Adipose tissue (tissue), 3 donors: ENCODE data around the gene FREM2. TPM values are rescaled to one million over a fixed set of nuclear protein-coding genes. Genes with fewer than 3 reads are reported as not detected.

Experiments used
- H3K27ac ChIP-seq: one replicate; pipeline ENCODE4 v1.5.1; 2013; ENCODE audit warnings: low read depth, low read length
- WGBS, 3 donors: extraction: QIAGEN DNeasy Blood & Tissue Kit; methylation state at CpG; one replicate each; pipeline ENCODE4 v1.1.7; 2013; 5-methylcytosine and 5-hydroxymethylcytosine counted together
- polyA plus RNA-seq, 3 donors: library from polyadenylated mRNA; stranded (reverse); fragments of 200-250 nt; gene quantifications; one replicate each; pipeline ENCODE4 v1.2.3, GENCODE V29; 2013
- donor health status: healthy with polysubstance abuse.
- donor health status: Bipolar disorder and iron deficiency.
- donor health status: healthy.

FREM2 gene
- polyA plus RNA-seq, 3 donors = 0.11 to 1.1 (median 0.21) TPM

- no peak overlapping the region for H3K27ac ChIP-seq
- whole genome bisulfite sequencing, 3 donors = 81 to 89% (median 83%) methylated on average over 2 of the region's 2 CpGs
These were observed 175.6 kb downstream of the FREM2 start for GRCh38 chr13:38862443-38862842.

- WGBS, 3 donors = 88 to 97% (median 94%) methylated on average over 3 of the region's 3 CpGs
- H3K27ac ChIP-seq = no peak overlapping the region
These were observed 176.7 kb downstream of the FREM2 start for GRCh38 chr13:38863536-38863935.

DNA sequence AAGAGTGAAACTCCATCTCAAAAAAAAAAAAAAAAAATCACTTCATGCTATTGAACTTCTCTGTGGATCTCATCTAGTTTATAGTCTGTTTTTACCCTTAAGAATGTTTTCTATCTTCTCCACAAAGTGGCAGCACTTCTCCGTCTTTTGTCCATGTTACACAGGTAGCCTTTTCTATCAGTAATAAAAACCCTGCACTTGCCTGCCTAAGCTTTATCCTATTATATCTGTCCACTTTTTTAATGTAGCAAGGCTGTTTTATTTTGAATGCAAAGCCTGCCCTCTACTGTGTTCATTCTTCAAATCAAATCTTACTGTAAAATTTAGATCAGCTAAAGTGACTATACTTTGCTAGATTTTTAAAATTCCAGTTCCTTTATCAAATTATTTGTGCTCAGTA lies 179.8 kb downstream of the FREM2 start:
- no peak overlapping the region for H3K27ac ChIP-seq
- 54 to 67% (median 57%) methylated on average over 1 of the region's 1 CpG for WGBS, 3 donors

GRCh38 chr13:38868399-38868798 lies 181.5 kb downstream of the FREM2 start:
- WGBS, 3 donors = 28 to 77% (median 75%) methylated on average over 3 of the region's 3 CpGs
- H3K27ac ChIP-seq = no peak overlapping the region

DNA sequence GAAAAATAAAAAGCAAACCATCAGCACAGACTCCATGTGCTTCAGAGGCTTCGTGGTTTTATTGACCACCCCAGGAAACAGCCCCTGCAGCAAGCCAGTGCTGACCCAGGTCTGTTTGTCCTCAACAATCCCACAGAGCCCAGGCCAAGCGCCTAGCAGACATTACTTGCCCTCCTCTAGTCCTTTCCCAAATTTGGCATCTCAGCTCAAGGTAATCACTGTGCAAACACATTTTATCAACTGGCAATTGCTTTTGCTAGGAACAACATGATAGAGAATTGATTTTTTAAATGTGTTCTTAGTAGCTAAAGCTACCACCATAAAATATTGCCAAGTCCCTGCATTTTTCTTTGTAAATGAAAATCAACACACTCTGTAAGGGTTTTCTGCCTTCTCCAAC lies 182.0 kb downstream of the FREM2 start:
- 24 to 70% (median 67%) methylated on average over 2 of the region's 2 CpGs for WGBS, 3 donors
- H3K27ac ChIP-seq = no peak overlapping the region

GRCh38 chr13:38871275-38871674 lies 184.4 kb downstream of the FREM2 start:
- WGBS, 3 donors = 44 to 64% (median 50%) methylated on average over 2 of the region's 2 CpGs
- H3K27ac ChIP-seq = no peak overlapping the region

GRCh38 chr13:38872693-38873092 lies 185.8 kb downstream of the FREM2 start:
- no peak overlapping the region for H3K27ac ChIP-seq
- WGBS, 3 donors = 19 to 44% (median 27%) methylated on average over 7 of the region's 7 CpGs

- H3K27ac ChIP-seq = no peak overlapping the region
- 77 to 88% (median 78%) methylated on average over 1 of the region's 1 CpG for WGBS, 3 donors
These were observed 188.5 kb downstream of the FREM2 start for GRCh38 chr13:38875186-38875875.

GRCh38 chr13:38879278-38879677 lies 192.4 kb downstream of the FREM2 start:
- H3K27ac ChIP-seq = no peak overlapping the region
- 56 to 68% (median 59%) methylated on average over 3 of the region's 3 CpGs for WGBS, 3 donors

DNA sequence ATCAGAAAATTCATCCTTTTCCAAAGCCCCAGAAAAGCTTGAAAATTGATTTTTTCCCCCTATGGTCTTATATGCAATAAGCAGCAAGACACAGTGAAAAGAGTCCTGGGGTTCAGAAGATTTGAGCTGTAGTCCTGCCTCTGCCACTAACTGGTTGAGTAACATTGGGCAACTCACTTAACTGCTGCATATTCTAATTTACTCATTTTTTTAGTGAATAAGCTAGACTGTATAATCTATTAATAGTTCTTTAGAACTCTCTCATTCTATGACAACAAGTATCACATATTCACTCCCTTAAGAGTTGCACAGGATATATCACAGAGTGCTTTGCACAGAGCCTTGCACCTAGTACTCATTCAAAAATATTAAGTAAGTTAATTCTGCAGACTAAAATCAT lies 192.9 kb downstream of the FREM2 start:
- no peak overlapping the region for H3K27ac ChIP-seq

DNA sequence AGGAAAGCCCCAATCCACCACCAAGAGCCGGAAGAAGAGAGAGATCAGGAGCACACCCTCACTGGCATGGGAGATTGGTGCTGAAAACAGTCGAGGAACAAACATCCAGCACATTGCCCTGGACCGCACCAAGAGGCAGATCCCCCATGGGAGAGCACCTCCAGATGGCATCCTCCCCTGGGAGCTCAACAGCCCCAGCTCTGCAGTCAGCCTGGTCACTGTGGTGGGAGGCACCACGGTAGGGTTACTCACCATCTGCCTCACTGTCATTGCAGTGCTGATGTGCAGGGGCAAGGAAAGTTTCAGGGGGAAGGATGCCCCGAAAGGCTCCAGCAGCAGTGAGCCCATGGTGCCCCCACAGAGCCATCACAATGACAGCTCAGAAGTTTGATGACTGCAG lies 193.5 kb downstream of the FREM2 start:
- no peak overlapping the region for H3K27ac ChIP-seq
- 87 to 91% (median 88%) methylated on average over 5 of the region's 5 CpGs for WGBS, 3 donors

DNA sequence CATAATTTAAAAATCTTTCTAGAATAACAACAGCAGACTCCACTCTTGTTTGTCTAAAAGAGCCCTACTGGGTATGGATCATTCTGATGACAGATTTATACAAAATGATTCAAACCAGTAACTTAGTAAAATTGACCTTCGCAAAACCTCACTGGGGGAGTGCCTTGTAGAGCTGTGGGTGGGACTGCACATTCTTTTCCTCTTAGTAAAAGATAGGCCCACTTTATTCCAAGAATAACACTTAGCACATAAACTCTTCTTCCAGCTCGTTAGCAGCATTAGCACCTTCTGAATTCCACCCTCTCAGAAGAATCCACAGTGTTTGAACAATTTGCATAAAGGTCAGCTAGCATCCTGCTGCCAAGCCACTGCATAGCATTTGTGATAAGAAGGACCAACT lies 196.9 kb downstream of the FREM2 start:
- H3K27ac ChIP-seq = no peak overlapping the region
- 39 to 45% (median 45%) methylated on average over 2 of the region's 2 CpGs for WGBS, 3 donors

GRCh38 chr13:38888309-38888708 lies 201.4 kb downstream of the FREM2 start:
- 78 to 88% (median 79%) methylated on average over 4 of the region's 4 CpGs for WGBS, 3 donors
- no peak overlapping the region for H3K27ac ChIP-seq

DNA sequence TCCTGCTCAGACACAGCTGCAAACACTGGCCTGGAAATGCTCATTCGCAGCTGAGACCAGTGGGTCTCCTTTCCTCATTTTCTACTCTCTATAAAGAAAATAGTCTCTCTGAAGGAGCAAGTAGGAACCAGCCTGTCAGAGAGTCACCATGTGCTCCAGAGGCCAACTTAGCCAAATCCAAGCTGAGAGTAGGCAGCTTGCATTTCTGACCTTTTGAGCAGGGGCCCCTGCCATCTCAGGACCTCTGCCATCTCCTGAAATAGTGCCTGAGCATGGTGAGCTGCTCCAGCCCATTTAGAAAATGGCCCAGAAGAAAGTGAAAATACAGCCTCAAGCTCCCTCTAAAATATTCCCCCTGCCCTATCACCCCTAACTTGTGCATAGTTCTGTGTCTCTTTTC lies 208.2 kb downstream of the FREM2 start:
- no peak overlapping the region for H3K27ac ChIP-seq
- 85 to 92% (median 86%) methylated on average over 1 of the region's 1 CpG for WGBS, 3 donors

DNA sequence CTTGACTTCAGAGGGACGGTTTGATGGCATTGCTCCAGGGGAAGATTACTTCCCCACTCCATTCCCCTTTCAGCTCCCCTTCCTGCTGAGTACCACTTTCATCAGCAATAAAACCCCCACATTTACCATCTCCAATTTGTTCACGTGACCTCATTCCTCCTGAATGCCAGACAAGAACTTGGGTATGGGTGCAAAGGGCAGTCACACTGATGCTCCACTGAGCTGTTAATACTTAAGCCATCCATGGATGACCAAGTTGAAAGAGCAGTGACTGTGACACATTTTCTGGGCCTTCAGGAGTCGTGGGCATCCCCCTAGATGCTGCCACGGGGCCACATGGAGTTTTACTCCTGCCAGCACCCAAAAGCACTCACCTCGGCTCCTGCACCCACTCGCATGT lies 210.6 kb downstream of the FREM2 start:
- H3K27ac ChIP-seq = no peak overlapping the region
- 84 to 92% (median 88%) methylated on average over 6 of the region's 6 CpGs for WGBS, 3 donors

GRCh38 chr13:38898481-38898880 lies 211.6 kb downstream of the FREM2 start:
- H3K27ac ChIP-seq = no peak overlapping the region
- WGBS, 3 donors = 53 to 71% (median 58%) methylated on average over 2 of the region's 2 CpGs

DNA sequence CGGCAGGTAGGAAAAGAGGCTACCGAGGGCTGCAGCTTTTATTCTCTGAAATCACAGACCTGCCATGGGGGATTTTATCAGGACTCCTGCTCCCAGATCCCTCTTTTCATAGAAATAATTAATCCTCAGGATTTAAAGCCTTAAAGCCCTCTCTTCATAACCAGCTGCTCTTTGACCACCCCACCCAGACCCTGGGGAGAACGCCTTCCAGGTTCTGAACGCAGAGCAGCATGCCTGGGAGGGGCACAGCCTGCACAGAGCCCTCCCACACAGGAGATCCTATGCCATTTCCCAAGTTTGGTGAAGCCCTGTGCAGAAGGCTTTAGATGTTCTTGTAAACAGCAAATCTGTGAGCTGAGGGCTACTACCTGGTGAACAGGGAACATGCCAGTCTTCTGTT lies 212.7 kb downstream of the FREM2 start:
- no peak overlapping the region for H3K27ac ChIP-seq
- WGBS, 3 donors = 79 to 85% (median 80%) methylated on average over 4 of the region's 4 CpGs

DNA sequence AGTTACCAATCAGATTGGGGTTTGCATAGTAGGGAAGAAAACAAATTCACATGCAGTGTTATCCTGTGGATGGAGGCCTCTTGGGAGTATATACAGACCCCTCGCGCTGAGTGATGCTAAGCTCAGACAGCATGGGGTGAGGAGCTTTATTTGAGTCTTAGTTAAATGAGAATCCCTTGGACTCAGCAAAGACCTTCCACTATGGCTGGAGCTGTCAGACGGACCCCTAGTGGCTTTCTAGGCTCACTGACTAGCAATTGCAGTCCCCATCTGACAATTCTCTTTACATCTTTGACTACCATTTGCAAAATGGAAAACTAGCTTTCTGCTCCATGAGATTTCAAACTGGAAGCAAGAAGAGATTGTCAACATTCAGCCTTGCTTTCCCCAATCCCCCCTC lies 213.3 kb downstream of the FREM2 start:
- H3K27ac ChIP-seq = no peak overlapping the region
- WGBS, 3 donors = 75 to 87% (median 80%) methylated on average over 3 of the region's 3 CpGs

DNA sequence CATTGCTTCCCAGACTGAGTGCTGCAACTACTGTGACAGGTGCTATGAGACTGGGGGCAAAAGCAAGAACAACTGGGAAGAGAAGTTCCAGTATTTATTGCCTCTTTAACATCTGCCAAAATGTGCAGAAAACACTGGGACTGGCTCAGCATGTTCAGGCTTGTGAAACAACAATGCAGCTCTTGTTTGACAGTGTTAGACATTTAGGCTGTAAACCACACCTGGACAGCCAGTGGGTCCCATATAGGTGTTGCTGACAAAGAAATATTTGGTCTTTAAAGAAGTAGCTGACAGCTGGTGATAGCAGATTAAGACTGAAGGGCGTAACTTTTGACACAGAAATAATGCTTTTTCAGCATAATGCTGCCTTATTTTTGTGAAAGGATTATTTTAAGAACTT lies 215.7 kb downstream of the FREM2 start:
- WGBS, 3 donors = 83 to 96% (median 85%) methylated on average over 1 of the region's 1 CpG
- no peak overlapping the region for H3K27ac ChIP-seq

GRCh38 chr13:38905081-38905480 lies 218.2 kb downstream of the FREM2 start:
- H3K27ac ChIP-seq = no peak overlapping the region
- WGBS, 3 donors = 63 to 81% (median 80%) methylated on average over 3 of the region's 3 CpGs

- H3K27ac ChIP-seq = no peak overlapping the region
- whole genome bisulfite sequencing, 3 donors = 74 to 87% (median 80%) methylated on average over 1 of the region's 1 CpG
These were observed 219.0 kb downstream of the FREM2 start for GRCh38 chr13:38905861-38906260.
